Psoas muscle (tissue), 8 donors: ENCODE results near the gene SCAMP4. TPM values are rescaled to one million over a fixed set of nuclear protein-coding genes. Genes with fewer than 3 reads are reported as not detected.

Experiments
- ATAC-seq, 4 donors: fragments of 200-7000 bp; cut with Tn5 transposase; one replicate each; pipeline ENCODE4 v1.9.1; 2020; ENCODE audit warnings: moderate library complexity in 3 of 4, mild to moderate bottlenecking in 2 of 4
- DNase-seq, 2 donors: peaks; one replicate each; pipeline ENCODE4 v3.0.0-alpha.2; 2020
- H3K27ac ChIP-seq: fragments of 200-600 bp; one replicate; pipeline ENCODE4 v1.8.0; 2022
- H3K27me3 ChIP-seq, 3 donors: fragments of 200-600 bp in 1 of 3; one replicate each; pipeline versions ENCODE4 v1.6.1 to v1.8.0; 2013 to 2022; ENCODE audit warnings: low read length in 2 of 3, mild to moderate bottlenecking in 2 of 3, moderate library complexity in 1 of 3; ENCODE audit not compliant: insufficient read depth in 3 of 3
- H3K36me3 ChIP-seq, 2 donors: fragments of 200-600 bp in 1 of 2; one replicate each; pipeline versions ENCODE4 v1.6.1 to v1.8.0; 2013 to 2022; ENCODE audit warnings: low read depth in 1 of 2, mild to moderate bottlenecking in 1 of 2, moderate library complexity in 1 of 2; ENCODE audit not compliant: insufficient read depth in 1 of 2
- H3K4me1 ChIP-seq: fragments of 200-600 bp; one replicate; pipeline ENCODE4 v1.8.0; 2022
- H3K4me3 ChIP-seq: fragments of 200-600 bp; one replicate; pipeline ENCODE4 v1.8.0; 2022; ENCODE audit warnings: mild to moderate bottlenecking
- H3K9me3 ChIP-seq: fragments of 200-600 bp; one replicate; pipeline ENCODE4 v1.8.0; 2022
- CTCF ChIP-seq: fragments of 200-600 bp; IDR thresholded peaks from one replicate; pipeline ENCODE4 v1.8.0; 2022; ENCODE audit warnings: antibody characterized with exemption
- WGBS, 3 donors: extraction: QIAGEN DNeasy Blood & Tissue Kit; methylation state at CpG; one replicate each; pipeline versions ENCODE4 v1.1.6 to v1.1.7; 2013; 5-methylcytosine and 5-hydroxymethylcytosine counted together
- intact Hi-C, 2 donors: fragments of 100-400 bp; cut with DNase I; formaldehyde crosslinking; loops; one replicate each; pipeline versions ENCODE4 v1.11.0 to v1.14.2; 2022
- polyA plus RNA-seq, 3 donors: library from polyadenylated mRNA; stranded (reverse); fragments of 200-250 nt; gene quantifications; one replicate each; pipeline ENCODE4 v1.2.3, GENCODE V29; 2013
- total RNA-seq, 4 donors: library from RNA; stranded (reverse); fragmentation: NEBNext Ultra II Directional in 2 of 4; extraction: Animal tissue kit (Norgen Biotek cat#: 25700) in 2 of 4; gene quantifications; one replicate each; pipeline versions ENCODE4 v1.2.1 to v1.2.4, GENCODE V29; 2021 to 2023
- donor health status: healthy with polysubstance abuse.
- donor health status: DM: no; HTN: no; CAD: no; lungs with moderate emphysema.
- donor health status: Bipolar disorder and iron deficiency.
- donor health status: healthy.
- donor health status: DM: yes; HTN: yes; CAD: no.
- donor health status: DM: no; HTN: no; CAD: no.
- donor health status: DM: no; HTN: no; CAD: no.
- donor health status: DM: yes; HTN: yes; CAD: no.

Gene SCAMP4
- total and polyA plus RNA-seq, 7 donors: 9.5 to 17.5 (median 15.5) TPM

GRCh38 chr19:1860821-1861598 lies 44.2 kb upstream of the SCAMP4 start:
- no peaks in the 10 kb centered on the region for H3K36me3 ChIP-seq
- ATAC-seq (no peak), DNase-seq (no peak)
- no peak for TF ChIP-seq CTCF
- 64 to 70% (median 65%) methylated on average over 28 of the region's 28 CpGs for WGBS, 3 donors
- intact Hi-C loops: no loop called here
- H3K4me3 ChIP-seq: no peak overlapping the region
- H3K27ac ChIP-seq: no peak overlapping the region
- H3K27me3 ChIP-seq: peaks cover 0 to 4% (median 0%) of the 10 kb centered on the region in 3 donors
- no peaks in the 10 kb centered on the region for H3K9me3 ChIP-seq
- H3K4me1 ChIP-seq: peaks cover 21% of the 10 kb centered on the region

- no peak for ATAC-seq
- TF ChIP-seq CTCF: no peak
- no peaks in the 10 kb centered on the region for H3K36me3 ChIP-seq
- peaks cover 0 to 4% (median 0%) of the 10 kb centered on the region in 3 donors for H3K27me3 ChIP-seq
- intact Hi-C loops: no loop called here
- H3K9me3 ChIP-seq: no peaks in the 10 kb centered on the region
- H3K4me1 ChIP-seq: peaks cover 20% of the 10 kb centered on the region
- H3K27ac ChIP-seq: no peak overlapping the region
- WGBS, 3 donors: 48 to 62% (median 48%) methylated on average over 22 to 23 of the region's 23 CpGs
- no peak for DNase-seq
- peak overlapping the region; percentile 73 for H3K4me3 ChIP-seq
Measured at GRCh38 chr19:1861599-1862031, 43.6 kb upstream of the SCAMP4 start.

GRCh38 chr19:1862068-1862423 lies 43.2 kb upstream of the SCAMP4 start:
- H3K27me3 ChIP-seq: peaks cover 0 to 2% (median 0%) of the 10 kb centered on the region in 3 donors
- DNase-seq (no peak), ATAC-seq (no peak)
- no peaks in the 10 kb centered on the region for H3K36me3 ChIP-seq
- WGBS, 3 donors: 17 to 27% (median 26%) methylated on average over 21 of the region's 21 CpGs
- peaks cover 16% of the 10 kb centered on the region for H3K4me1 ChIP-seq
- no peaks in the 10 kb centered on the region for H3K9me3 ChIP-seq
- peak overlapping the region; percentile 73 for H3K4me3 ChIP-seq
- intact Hi-C loops: no loop called here
- H3K27ac ChIP-seq: no peak overlapping the region
- no peak for TF ChIP-seq CTCF

- Histone ChIP-seq H3K4me3 (peak overlapping the region; percentile 73), H3K4me1 (peaks cover 9% of the 10 kb centered on the region), H3K27me3 (no peaks in the 10 kb centered on the region), H3K36me3 (no peaks in the 10 kb centered on the region), H3K27ac (peak overlapping the region; percentile 58), H3K9me3 (no peaks in the 10 kb centered on the region)
- ATAC-seq (no peak), DNase-seq (peak in 1 of 2 donors; percentile 51)
- 1 to 3% (median 3%) methylated on average over 32 to 109 of the region's 109 CpGs for WGBS, 3 donors
- intact Hi-C loops: no loop called here
- TF ChIP-seq CTCF: no peak
Measured at GRCh38 chr19:1862424-1863327, 42.5 kb upstream of the SCAMP4 start.
